Measurements from ENCODE around the gene TRIM7. TPM values are rescaled to one million over a fixed set of nuclear protein-coding genes. Genes with fewer than 3 reads are reported as not detected.

The TRIM7 gene
- total and polyA plus RNA-seq, 9 of the 15 experiments (the other 6 are each of a cell fraction or from before 2014, with no cell fraction given) = 2.6 to 14.9 (median 8.9) TPM

DNA sequence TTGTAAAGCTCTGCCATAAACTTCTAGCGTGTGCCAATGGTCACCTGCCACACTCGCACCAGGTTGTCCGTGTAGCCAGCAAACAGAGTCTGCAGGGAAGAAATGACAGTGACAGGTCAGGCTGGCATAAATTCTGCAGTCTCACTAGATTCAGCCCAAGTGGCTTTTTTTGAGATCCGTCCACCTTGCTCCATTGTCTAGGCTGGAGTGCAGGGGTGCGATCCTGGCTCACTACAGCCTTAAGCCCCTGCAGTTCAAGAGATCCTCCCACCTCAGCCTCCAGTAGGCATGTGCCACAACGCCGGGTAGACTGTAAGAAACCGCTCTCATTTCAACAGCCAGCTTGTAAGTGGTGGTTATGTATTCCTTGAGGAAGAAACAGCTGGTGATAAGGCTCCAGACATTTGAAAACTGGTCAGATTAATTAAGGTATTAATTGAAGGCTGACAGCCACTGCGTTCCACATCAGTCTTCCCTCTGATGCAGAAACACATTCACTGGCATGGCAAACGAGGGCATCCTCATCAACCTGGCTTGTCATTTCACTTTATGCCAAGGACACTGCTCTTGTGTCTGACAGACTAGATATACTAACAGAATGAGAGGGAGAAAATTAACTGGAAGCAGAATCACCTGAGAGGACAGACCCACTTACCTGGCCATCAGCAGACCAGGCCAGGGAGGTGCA, 32.1 kb upstream of the TRIM7 start:
- H3K36me3 ChIP-seq (ENCODE audit: control insufficient read depth, insufficient read depth, low read length) = peaks cover 98% of the 10 kb centered on the region
- peaks cover 18 to 39% of the 10 kb centered on the region in 2 experiments; a peak in 4 of 5 replicates for H3K4me1 ChIP-seq (replicated peaks in 1 of 2; ENCODE audit: control insufficient read depth in 2 of 2, insufficient read depth in 2 of 2, low read length in 2 of 2)
- CTCF ChIA-PET (ENCODE audit: low intra/inter-chr PET ratio) = no interaction called here
- H4K20me1 ChIP-seq (replicated peaks; ENCODE audit: control insufficient read depth, insufficient read depth, low read length) = peaks cover 54% of the 10 kb centered on the region
- no peaks in the 10 kb centered on the region for H3K9me3 ChIP-seq (replicated peaks; ENCODE audit: control insufficient read depth, insufficient read depth, low read depth, low read length)
- BruUV-seq (replicated peaks) = no TSS peak
- H3K27ac ChIP-seq (ENCODE audit: extremely low read depth, low read depth, low read length) = peak overlapping the region; percentile 9; the same call in 1 of the 3 replicates
- no peak overlapping the region for H3K4me3 ChIP-seq
- H3K9me1 ChIP-seq (ENCODE audit: control insufficient read depth, insufficient read depth, low read length) = peaks cover 5% of the 10 kb centered on the region
- FAIRE-seq = no peak
- intact Hi-C loops (cut with micrococcal nuclease) (no loop called here), in situ Hi-C loops (cut with MboI) (no loop called here)
- POLR2A ChIA-PET = interaction anchor here (0.6 to 17.5 kb wide), 6 partner anchors 8 to 67 kb away, joined by 3 to 185 read pairs (median 3); partner anchors contain the start of genes TRIM41 and TRIM52
- H3K79me2 ChIP-seq (ENCODE audit: control insufficient read depth, insufficient read depth, low read length) = peaks cover 50% of the 10 kb centered on the region
- H3K9ac ChIP-seq (ENCODE audit: insufficient read depth in 1 of 2, low read depth in 2 of 2, low read length in 2 of 2) = no peak overlapping the region
- no peak overlapping the region for H2AFZ ChIP-seq (ENCODE audit: low read depth, low read length)
- TF ChIP-seq ZEB2 (IDR thresholded peaks at IDR 0.05) (no peak), RBM22 (IDR thresholded peaks at IDR 0.05; ENCODE audit: low read depth, low read length, poor library complexity, severe bottlenecking) (peak; percentile 48), KDM5B (IDR thresholded peaks at IDR 0.05; ENCODE audit: insufficient replicate concordance, low read depth, low read length) (peak; percentile 25), ZNF551 (CRISPR knock-in tag; IDR thresholded peaks at IDR 0.05) (no peak), POLR2AphosphoS5 (IDR thresholded peaks at IDR 0.05; ENCODE audit: control insufficient read depth, insufficient read depth, low read depth, low read length) (peak; percentile 39; the same call in 1 of the 2 replicates), POLR2A (conservative IDR thresholded peaks at IDR 0.05) (peak; percentile 52), RBFOX2 (IDR thresholded peaks at IDR 0.05; ENCODE audit: low read depth, low read length) (peak; percentile 68), POLR2G (IDR thresholded peaks at IDR 0.05; ENCODE audit: low read depth, low read length) (peak; percentile 35; the same call in 1 of the 2 replicates), SUPT5H (IDR thresholded peaks at IDR 0.05) (peak; percentile 43), FOXK1 (CRISPR knock-in tag; IDR thresholded peaks at IDR 0.05; ENCODE audit: borderline replicate concordance) (0 out of 2 replicates have a peak, but pooled peaks have one; percentile 17)
- TF ChIP-seq, protein P1, sequence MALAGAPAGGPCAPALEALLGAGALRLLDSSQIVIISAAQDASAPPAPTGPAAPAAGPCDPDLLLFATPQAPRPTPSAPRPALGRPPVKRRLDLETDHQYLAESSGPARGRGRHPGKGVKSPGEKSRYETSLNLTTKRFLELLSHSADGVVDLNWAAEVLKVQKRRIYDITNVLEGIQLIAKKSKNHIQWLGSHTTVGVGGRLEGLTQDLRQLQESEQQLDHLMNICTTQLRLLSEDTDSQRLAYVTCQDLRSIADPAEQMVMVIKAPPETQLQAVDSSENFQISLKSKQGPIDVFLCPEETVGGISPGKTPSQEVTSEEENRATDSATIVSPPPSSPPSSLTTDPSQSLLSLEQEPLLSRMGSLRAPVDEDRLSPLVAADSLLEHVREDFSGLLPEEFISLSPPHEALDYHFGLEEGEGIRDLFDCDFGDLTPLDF (CRISPR knock-in tag; IDR thresholded peaks at IDR 0.05) = 0 out of 2 replicates have a peak, but pooled peaks have one; percentile 16
- TF ChIP-seq, protein P2, sequence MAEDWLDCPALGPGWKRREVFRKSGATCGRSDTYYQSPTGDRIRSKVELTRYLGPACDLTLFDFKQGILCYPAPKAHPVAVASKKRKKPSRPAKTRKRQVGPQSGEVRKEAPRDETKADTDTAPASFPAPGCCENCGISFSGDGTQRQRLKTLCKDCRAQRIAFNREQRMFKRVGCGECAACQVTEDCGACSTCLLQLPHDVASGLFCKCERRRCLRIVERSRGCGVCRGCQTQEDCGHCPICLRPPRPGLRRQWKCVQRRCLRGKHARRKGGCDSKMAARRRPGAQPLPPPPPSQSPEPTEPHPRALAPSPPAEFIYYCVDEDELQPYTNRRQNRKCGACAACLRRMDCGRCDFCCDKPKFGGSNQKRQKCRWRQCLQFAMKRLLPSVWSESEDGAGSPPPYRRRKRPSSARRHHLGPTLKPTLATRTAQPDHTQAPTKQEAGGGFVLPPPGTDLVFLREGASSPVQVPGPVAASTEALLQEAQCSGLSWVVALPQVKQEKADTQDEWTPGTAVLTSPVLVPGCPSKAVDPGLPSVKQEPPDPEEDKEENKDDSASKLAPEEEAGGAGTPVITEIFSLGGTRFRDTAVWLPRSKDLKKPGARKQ (CRISPR knock-in tag; IDR thresholded peaks at IDR 0.05) = no peak
- peak in 1 of 4 experiments; percentile 6 for DNase-seq (ENCODE audit: extremely low read depth in 1 of 4, low spot score in 3 of 4)
- 89% methylated on average over 10 of the region's 10 CpGs for WGBS (ENCODE audit: insufficient coverage, low coverage, missing lambda C conversion rate)
- no peaks in the 10 kb centered on the region for H3K27me3 ChIP-seq (ENCODE audit: control insufficient read depth in 2 of 2, insufficient read depth in 2 of 2, low read length in 2 of 2)
- no peak overlapping the region for H3K4me2 ChIP-seq (ENCODE audit: insufficient read depth, low read length)
- no peak for ATAC-seq
